ENCODE measurements around the gene ADGRA3.

Gene ADGRA3

DNA sequence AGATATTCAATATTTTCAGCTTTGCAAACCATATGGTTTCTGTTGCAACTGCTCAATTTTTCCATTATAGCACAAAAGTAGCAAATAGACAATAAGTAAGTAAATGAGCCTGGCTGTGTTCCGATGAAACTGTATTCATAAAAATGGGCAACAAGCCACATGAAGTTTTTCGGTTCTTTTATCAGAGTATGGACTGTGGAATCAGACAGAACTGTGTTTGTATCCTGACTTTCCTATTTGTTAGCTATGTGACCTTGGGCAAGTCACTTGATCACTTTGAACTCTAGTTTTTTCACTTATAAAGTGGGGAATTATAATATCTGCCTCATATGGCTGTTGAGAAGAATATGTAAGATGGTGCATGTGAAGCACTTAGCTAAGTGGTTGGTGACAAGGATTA is 23.4 kb upstream of the ADGRA3 start:
- TF ChIP-seq, protein P1, sequence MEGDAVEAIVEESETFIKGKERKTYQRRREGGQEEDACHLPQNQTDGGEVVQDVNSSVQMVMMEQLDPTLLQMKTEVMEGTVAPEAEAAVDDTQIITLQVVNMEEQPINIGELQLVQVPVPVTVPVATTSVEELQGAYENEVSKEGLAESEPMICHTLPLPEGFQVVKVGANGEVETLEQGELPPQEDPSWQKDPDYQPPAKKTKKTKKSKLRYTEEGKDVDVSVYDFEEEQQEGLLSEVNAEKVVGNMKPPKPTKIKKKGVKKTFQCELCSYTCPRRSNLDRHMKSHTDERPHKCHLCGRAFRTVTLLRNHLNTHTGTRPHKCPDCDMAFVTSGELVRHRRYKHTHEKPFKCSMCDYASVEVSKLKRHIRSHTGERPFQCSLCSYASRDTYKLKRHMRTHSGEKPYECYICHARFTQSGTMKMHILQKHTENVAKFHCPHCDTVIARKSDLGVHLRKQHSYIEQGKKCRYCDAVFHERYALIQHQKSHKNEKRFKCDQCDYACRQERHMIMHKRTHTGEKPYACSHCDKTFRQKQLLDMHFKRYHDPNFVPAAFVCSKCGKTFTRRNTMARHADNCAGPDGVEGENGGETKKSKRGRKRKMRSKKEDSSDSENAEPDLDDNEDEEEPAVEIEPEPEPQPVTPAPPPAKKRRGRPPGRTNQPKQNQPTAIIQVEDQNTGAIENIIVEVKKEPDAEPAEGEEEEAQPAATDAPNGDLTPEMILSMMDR (IDR thresholded peaks at IDR 0.05; ENCODE audit: low read depth, low read length), result no peak
- DNase-seq (ENCODE audit: extremely low read depth, low read depth), result no peak

DNA sequence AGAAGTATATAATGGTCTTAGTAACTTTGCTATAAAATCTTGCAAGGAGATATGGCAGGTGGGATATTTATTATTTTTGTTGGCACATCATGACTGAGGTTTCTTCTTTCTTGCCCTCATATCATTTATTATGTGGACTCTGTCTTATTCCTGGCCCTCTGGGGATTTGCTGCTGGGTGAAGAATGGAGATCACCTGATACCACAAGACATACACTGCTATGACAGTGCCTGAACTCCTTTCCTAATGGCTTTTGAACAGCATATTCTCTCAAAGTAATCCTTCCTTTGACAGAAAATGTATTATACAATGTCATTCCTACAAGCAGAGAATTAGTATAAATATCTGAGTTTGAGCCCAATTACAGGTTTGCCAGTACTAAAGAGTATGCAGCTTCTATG is 22.0 kb upstream of the ADGRA3 start:
- TF ChIP-seq, protein P1 (IDR thresholded peaks at IDR 0.05; ENCODE audit: low read depth, low read length), result no peak
- no peak for DNase-seq (ENCODE audit: extremely low read depth, low read depth)

DNA sequence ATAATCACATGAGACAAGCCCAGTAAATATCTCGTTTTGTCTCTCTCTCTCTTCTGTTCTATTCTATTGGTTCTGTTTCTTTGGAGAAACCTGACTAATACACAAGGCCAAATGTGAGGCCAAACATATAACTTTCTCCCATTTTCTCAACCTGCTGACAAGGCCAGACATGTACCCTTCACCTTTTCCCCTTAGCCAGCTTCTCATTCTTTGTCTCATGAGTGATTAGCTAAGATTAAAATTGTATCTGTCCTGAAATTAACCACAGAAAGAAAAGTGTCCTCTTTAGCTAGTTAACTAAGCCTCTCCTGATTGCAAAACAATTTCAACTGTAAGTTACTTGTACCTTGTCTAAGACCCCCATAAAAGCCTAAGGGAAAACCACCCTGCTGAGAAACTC is 18.5 kb upstream of the ADGRA3 start:
- TF ChIP-seq, protein P1 (IDR thresholded peaks at IDR 0.05; ENCODE audit: low read depth, low read length), result no peak
- DNase-seq (ENCODE audit: extremely low read depth, low read depth), result no peak

DNA sequence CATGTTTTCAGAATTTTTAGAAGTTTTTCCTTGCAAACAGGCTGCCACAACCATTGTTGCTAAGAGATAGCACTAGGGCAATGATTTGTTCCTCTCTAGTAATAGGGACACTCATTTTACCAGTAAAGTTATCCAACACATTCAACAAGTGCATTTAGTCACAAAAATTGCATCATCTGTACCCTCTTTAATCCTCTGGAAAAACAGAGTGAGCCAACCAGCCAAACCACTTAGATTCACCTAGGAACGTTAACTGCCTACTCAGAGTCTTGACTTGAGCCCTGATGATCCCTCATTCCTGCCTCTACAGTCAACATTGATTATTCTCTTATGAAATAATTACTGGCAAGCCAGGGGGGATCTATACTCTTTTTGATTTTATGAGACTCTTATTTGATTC is 17.0 kb upstream of the ADGRA3 start:
- TF ChIP-seq, protein P1 (IDR thresholded peaks at IDR 0.05; ENCODE audit: low read depth, low read length), result no peak

DNA sequence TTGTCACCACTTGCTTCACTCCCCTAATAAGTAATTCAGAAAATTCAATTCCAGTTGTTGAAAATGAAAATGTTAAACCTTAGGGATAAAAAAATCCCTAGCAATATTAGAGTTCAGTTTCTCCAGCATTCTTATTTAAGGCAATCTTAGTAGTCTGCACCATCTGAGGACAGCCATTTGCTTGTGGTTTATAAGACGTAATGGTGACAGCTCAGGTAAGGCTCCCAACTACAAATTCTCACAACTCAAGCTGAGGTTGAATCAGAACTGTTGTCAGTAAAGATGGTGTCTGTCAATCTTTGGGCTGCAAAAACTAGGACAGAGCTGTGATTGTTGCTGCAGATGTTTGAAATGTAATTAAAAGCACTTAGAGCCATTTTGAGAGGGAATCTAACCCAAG is 16.3 kb upstream of the ADGRA3 start:
- no peak for DNase-seq (ENCODE audit: extremely low read depth, low read depth)
- TF ChIP-seq, protein P1 (IDR thresholded peaks at IDR 0.05; ENCODE audit: low read depth, low read length), result no peak

More for the DNA sequence above, 17.0 kb upstream of the ADGRA3 start:
- no peak for DNase-seq (ENCODE audit: extremely low read depth, low read depth)

DNA sequence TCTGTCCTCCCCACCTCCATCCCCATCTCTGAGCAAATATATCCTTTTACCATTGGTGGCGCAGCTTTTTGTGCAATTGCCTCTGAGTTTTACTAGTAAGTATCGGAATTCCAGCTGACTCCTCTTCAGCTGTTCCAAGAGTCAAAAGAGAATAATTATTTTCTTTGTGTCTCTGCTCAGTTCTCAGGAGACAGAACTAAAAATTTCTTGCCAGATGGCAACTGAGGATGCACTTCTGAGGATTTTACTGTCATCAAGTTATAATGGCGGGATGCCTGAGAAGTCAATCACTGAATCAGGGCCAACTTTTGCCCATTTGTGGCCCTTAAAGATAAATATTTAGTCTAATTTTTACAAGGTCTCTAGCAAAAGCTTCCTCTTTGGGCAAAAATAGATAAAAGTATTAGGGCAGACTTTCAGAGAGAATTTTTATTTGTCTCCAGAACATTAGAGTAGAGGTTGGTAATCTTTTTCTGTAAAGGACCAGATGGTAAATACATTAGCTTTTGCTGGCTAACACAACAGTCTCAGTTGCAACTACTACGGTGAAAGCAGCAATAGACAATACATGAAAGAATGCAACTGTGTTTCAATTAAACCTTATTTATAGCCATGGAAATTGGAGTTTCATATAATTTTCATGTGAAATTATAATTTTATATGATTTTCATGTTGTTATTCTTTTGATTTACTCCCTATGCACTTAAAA is 15.6 kb upstream of the ADGRA3 start:
- TF ChIP-seq, protein P1 (IDR thresholded peaks at IDR 0.05; ENCODE audit: low read depth, low read length), result no peak
- no peak for DNase-seq (ENCODE audit: extremely low read depth, low read depth)

DNA sequence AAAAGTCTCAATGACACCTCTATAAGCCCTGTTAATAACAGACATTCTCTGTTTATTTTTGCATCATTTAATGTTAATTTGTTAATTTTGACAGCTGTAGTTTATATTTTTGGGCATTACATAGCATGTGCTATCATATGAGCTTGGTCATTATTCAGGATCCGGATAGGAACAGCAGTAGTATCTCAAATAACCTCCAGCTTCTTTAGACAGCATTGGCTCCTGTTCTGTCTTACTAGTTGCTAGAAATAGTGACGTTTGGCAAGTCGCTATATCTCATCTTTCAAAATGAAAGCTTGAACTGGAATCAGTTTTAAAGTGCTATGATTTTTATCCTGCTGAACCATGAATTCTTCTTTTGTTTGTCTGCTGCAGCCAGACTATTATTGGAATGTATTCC is 9.0 kb upstream of the ADGRA3 start:
- TF ChIP-seq, protein P1 (IDR thresholded peaks at IDR 0.05; ENCODE audit: low read depth, low read length), result no peak
- no peak for DNase-seq (ENCODE audit: extremely low read depth, low read depth)
